ENCODE data around the gene SLC40A1. TPM values are rescaled to one million over a fixed set of nuclear protein-coding genes. Genes with fewer than 3 reads are reported as not detected.

Gene SLC40A1
- total RNA-seq, 1 donor from 2014 or later: 8.3 TPM

DNA sequence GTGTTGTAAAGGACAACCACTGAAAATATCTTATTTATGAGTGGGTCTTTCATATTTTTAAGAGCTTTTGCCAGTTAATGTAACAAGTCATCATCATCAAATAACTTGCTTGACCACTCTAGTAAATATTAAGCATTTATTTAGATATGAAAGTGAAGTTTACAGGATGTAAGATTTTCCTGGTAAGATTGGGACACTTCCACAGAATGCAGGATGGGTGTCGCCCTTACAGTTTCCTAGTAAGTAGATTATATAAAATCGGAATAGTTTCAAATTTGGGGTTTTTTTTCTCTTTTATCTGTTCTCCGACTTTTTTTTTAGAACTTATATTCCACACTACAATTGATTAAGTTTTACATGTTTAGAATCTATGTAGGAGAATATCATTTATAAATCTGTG is 14.8 kb upstream of the SLC40A1 start:
- Histone ChIP-seq H3K4me3 (ENCODE audit: low read depth, low read length) (no peak overlapping the region), H3K36me3 (ENCODE audit: control insufficient read depth, insufficient read depth, low read length) (no peaks in the 10 kb centered on the region), H3K27me3 (ENCODE audit: control insufficient read depth, insufficient read depth, low read length) (no peaks in the 10 kb centered on the region)
- TF ChIP-seq, protein P1, sequence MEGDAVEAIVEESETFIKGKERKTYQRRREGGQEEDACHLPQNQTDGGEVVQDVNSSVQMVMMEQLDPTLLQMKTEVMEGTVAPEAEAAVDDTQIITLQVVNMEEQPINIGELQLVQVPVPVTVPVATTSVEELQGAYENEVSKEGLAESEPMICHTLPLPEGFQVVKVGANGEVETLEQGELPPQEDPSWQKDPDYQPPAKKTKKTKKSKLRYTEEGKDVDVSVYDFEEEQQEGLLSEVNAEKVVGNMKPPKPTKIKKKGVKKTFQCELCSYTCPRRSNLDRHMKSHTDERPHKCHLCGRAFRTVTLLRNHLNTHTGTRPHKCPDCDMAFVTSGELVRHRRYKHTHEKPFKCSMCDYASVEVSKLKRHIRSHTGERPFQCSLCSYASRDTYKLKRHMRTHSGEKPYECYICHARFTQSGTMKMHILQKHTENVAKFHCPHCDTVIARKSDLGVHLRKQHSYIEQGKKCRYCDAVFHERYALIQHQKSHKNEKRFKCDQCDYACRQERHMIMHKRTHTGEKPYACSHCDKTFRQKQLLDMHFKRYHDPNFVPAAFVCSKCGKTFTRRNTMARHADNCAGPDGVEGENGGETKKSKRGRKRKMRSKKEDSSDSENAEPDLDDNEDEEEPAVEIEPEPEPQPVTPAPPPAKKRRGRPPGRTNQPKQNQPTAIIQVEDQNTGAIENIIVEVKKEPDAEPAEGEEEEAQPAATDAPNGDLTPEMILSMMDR (IDR thresholded peaks at IDR 0.05; ENCODE audit: insufficient read depth, low read length, poor library complexity, severe bottlenecking): no peak
- no peak for DNase-seq (ENCODE audit: low read depth)

DNA sequence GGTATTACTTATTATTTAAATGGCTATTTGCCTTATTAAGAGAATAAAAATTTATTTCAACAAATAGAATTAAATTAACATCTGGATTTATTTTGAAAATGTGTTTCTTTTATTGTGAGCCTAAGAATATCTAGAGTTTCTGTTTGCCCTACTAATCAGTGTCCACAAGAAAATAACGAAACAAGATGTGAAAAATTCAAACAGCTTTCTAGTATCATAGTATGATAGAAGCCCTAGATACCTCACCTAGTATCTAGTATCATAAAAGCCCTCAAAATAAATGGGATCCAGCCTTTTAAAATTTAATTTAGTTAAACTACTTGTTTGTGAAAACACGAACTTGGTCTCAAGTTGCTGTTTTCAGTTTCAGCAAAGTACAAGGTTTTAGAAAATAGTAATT is 13.7 kb upstream of the SLC40A1 start:
- H3K4me3 ChIP-seq (ENCODE audit: low read depth, low read length): no peak overlapping the region
- DNase-seq (ENCODE audit: low read depth): no peak
- TF ChIP-seq, protein P1 (IDR thresholded peaks at IDR 0.05; ENCODE audit: insufficient read depth, low read length, poor library complexity, severe bottlenecking): no peak
- H3K27me3 ChIP-seq (ENCODE audit: control insufficient read depth, insufficient read depth, low read length): no peaks in the 10 kb centered on the region
- H3K36me3 ChIP-seq (ENCODE audit: control insufficient read depth, insufficient read depth, low read length): no peaks in the 10 kb centered on the region

DNA sequence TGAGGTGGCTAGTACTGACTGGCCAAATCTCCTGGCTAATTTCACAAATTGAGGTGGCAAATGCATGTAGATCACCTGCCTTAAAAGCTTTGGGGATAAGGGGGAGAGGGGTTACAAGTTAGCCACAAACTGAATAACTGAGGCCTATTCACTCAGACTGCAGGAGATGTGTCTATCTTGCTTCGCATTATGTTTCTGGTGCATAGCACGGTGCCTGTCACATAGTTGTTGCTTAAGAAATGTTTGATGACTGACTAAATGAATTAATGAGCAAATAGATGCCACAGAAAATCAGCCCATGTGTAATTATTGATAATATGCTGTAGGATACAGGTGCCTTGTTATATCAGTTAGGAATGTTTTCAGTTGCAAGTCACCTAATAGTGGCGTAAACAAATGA is 12.5 kb upstream of the SLC40A1 start:
- TF ChIP-seq, protein P1 (IDR thresholded peaks at IDR 0.05; ENCODE audit: insufficient read depth, low read length, poor library complexity, severe bottlenecking): no peak
- DNase-seq (ENCODE audit: low read depth): no peak
- Histone ChIP-seq H3K36me3 (ENCODE audit: control insufficient read depth, insufficient read depth, low read length) (no peaks in the 10 kb centered on the region), H3K27me3 (ENCODE audit: control insufficient read depth, insufficient read depth, low read length) (no peaks in the 10 kb centered on the region), H3K4me3 (ENCODE audit: low read depth, low read length) (no peak overlapping the region)

DNA sequence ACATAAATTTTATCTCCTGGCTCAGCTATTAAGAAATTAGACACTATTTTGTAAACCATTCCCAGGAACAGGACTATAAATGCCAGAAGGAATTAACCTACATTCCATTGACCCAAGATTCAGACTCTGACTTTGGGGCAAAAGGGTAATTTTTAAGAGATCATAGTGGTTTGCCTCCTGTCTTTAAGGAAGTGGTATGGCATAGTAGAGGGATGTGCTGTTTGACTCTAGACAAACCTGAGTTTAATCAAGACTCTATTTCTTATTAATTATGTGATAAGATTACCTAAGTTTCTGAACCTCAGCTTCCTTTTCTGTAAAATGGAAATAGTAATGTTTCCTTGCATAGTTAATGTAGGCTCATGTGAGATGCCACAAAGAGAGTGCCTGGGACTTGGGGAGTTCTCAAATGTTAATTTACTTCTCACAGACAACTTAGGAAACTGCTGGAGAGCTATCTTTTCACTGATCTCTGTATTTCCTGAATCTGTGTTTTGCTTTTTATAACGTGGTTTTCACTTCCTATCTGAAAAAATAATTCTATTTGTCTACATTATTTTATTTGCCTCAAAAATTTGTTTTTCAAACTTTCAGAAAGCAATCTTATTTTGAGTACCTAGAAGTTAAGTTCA is 11.9 kb upstream of the SLC40A1 start:
- DNase-seq (ENCODE audit: low read depth): no peak
- no peaks in the 10 kb centered on the region for H3K36me3 ChIP-seq (ENCODE audit: control insufficient read depth, insufficient read depth, low read length)

DNA sequence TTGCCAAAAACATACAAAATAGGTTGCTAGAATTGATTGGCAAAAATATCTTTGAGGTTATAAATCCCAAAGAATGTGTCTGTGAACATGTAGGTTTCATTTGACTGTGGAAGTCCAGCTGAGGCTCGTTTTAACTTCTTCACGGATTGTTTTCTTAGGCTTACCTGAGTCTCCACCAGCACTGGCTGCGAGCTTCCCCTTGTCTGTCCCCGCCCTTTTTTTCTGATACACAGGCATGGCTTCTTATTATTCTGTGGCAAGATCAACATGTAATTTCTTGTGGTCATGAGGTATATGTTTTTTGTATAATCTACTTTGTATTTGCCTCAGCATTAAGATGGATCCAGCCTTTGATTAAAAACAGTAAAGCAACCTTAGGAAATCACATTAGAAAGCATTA is 7.2 kb upstream of the SLC40A1 start:
- Histone ChIP-seq H3K36me3 (ENCODE audit: control insufficient read depth, insufficient read depth, low read length) (no peaks in the 10 kb centered on the region), H3K4me3 (ENCODE audit: low read depth, low read length) (no peak overlapping the region), H3K27me3 (ENCODE audit: control insufficient read depth, insufficient read depth, low read length) (no peaks in the 10 kb centered on the region)
- TF ChIP-seq, protein P1 (IDR thresholded peaks at IDR 0.05; ENCODE audit: insufficient read depth, low read length, poor library complexity, severe bottlenecking): no peak
- DNase-seq (ENCODE audit: low read depth): no peak

More for the DNA sequence above, 11.9 kb upstream of the SLC40A1 start:
- Histone ChIP-seq H3K27me3 (ENCODE audit: control insufficient read depth, insufficient read depth, low read length) (no peaks in the 10 kb centered on the region), H3K4me3 (ENCODE audit: low read depth, low read length) (no peak overlapping the region)
- TF ChIP-seq, protein P1 (IDR thresholded peaks at IDR 0.05; ENCODE audit: insufficient read depth, low read length, poor library complexity, severe bottlenecking): no peak

DNA sequence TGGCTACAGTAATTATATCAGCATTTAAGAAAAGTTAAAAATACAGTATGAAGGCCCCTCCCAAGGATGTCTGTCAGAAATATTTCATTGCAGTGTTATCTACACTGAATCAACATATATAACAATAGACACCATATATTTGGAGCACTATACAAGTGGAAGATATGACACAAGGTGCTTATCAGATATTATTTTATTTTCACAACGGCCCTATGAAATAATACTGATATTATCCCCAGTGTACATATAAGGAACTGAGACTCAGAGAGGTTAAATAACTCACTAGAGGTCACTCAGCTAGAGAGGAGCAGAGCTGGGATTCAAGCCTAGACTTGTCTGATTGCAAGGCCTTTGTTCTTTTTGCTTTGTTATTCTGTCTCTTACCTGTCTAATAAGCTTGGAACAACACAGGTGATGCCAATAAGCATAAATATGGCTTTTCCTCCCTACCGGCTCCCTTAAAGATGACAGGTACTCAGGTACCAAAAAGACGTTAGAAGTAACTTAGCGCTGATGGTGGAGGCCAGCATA is 4.7 kb upstream of the SLC40A1 start:
- no peak overlapping the region for H3K4me3 ChIP-seq (ENCODE audit: low read depth, low read length)
- no peak for DNase-seq (ENCODE audit: low read depth)
- TF ChIP-seq, protein P1 (IDR thresholded peaks at IDR 0.05; ENCODE audit: insufficient read depth, low read length, poor library complexity, severe bottlenecking): no peak
- H3K27me3 ChIP-seq (ENCODE audit: control insufficient read depth, insufficient read depth, low read length): no peaks in the 10 kb centered on the region
- H3K36me3 ChIP-seq (ENCODE audit: control insufficient read depth, insufficient read depth, low read length): no peaks in the 10 kb centered on the region
